Right lobe of liver (tissue), 4 donors: ENCODE results near the gene FMN2.

ENCODE experiments used
- CTCF ChIP-seq, 4 donors: fragments of 200-600 bp in 3 of 4; fragments of 450-650 bp in 1 of 4; IDR thresholded peaks; one replicate each; pipeline versions ENCODE4 v1.5.1 to v1.8.0; 2016 to 2022; ENCODE audit warnings: antibody characterized with exemption in 4 of 4, mild to moderate bottlenecking in 2 of 4
- POLR2A ChIP-seq: fragments of 450-650 bp; IDR thresholded peaks from one replicate; pipeline ENCODE4 v1.6.1; 2017; ENCODE audit warnings: antibody characterized with exemption, mild to moderate bottlenecking
- donor health status: DM: no; HTN: no; CAD: no.
- donor health status: DM: no; HTN: no; CAD: no.
- donor health status: DM: no; HTN: yes; CAD: no.

- TF ChIP-seq CTCF (IDR thresholded peaks at IDR 0.05) (no peak), POLR2A (no peak)
These were observed 17.4 kb downstream of the FMN2 start for GRCh38 chr1:240109130-240109529.
